HEK293 (cell line): Measurements from ENCODE around the gene SULT1C2.
"Not testable (repeated sequence)": the region's sequence is repeated elsewhere in the genome, so short reads cannot be mapped to it uniquely, and the experiment has no call there.

ENCODE experiments used
- CTCF ChIA-PET: fragments of 350-600 bp; formaldehyde crosslinking; extraction: SDS; loops from one replicate; lab custom pipeline; 2021; ENCODE audit warnings: antibody characterized with exemption; lab: Yijun Ruan, JAX
- POLR2A ChIA-PET: fragments of 300-600 bp; formaldehyde crosslinking; extraction: SDS; loops from one replicate; lab custom pipeline; 2020; ENCODE audit warnings: antibody characterized with exemption, inconsistent platforms; lab: Yijun Ruan, JAX
- H3K27ac ChIP-seq: fragments of 200-500 bp; sonication (Bioruptor generic); 2 replicates; pipeline ENCODE4 v1.5.1; 2014; ENCODE audit warnings: low read depth, low read length, control low read depth, inconsistent platforms; ENCODE audit errors: extremely low read depth
- H3K36me3 ChIP-seq, 2 experiments: fragments of 200-500 bp in 1 of 2; sonication (Bioruptor generic) in 1 of 2; 1 replicate in 1 of 2; 2 replicates in 1 of 2; pipeline ENCODE4 v1.5.1; 2014 to 2017; ENCODE audit warnings: inconsistent platforms in 2 of 2, low read length in 2 of 2; ENCODE audit not compliant: control insufficient read depth in 2 of 2, insufficient read depth in 1 of 2
- H3K4me1 ChIP-seq: fragments of 200-500 bp; sonication (Bioruptor generic); 2 replicates; pipeline ENCODE4 v1.5.1; 2014; ENCODE audit warnings: mild to moderate bottlenecking, low read length, inconsistent platforms; ENCODE audit not compliant: control insufficient read depth, insufficient read depth
- H3K4me3 ChIP-seq: 2 replicates; pipeline ENCODE4 v1.5.1; 2011; ENCODE audit warnings: low read depth, mild to moderate bottlenecking, control low read depth, low read length, moderate library complexity
- H3K9me3 ChIP-seq: fragments of 200-500 bp; sonication (Bioruptor generic); 2 replicates; pipeline ENCODE4 v1.5.1; 2014; ENCODE audit warnings: low read depth, low read length, inconsistent platforms; ENCODE audit not compliant: control insufficient read depth, insufficient read depth
- KLF16 ChIP-seq: fragments of 450-650 bp; formaldehyde crosslinking; IDR thresholded peaks from 2 replicates; pipeline ENCODE4 v1.5.1; 2017; ENCODE audit warnings: missing biosample characterization, missing genetic modification characterization
- REPIN1 ChIP-seq: fragments of 450-650 bp; formaldehyde crosslinking; IDR thresholded peaks from 2 replicates; pipeline ENCODE4 v1.5.1; 2017; ENCODE audit warnings: missing biosample characterization, missing genetic modification characterization, low read depth
- SP2 ChIP-seq: fragments of 450-650 bp; formaldehyde crosslinking; IDR thresholded peaks from 2 replicates; pipeline ENCODE4 v1.5.1; 2016; ENCODE audit warnings: missing biosample characterization, missing genetic modification characterization
- YY2 ChIP-seq: fragments of 450-650 bp; formaldehyde crosslinking; IDR thresholded peaks from 2 replicates; pipeline ENCODE4 v1.5.1; 2016; ENCODE audit warnings: missing biosample characterization, missing genetic modification characterization
- ZBTB8A ChIP-seq: fragments of 450-650 bp; formaldehyde crosslinking; IDR thresholded peaks from 2 replicates; pipeline ENCODE4 v1.5.1; 2016; ENCODE audit warnings: missing biosample characterization, missing genetic modification characterization
- ZFP41 ChIP-seq: fragments of 450-650 bp; formaldehyde crosslinking; IDR thresholded peaks from 2 replicates; pipeline ENCODE4 v1.5.1; 2016; ENCODE audit warnings: missing biosample characterization, missing genetic modification characterization, borderline replicate concordance
- ZIC2 ChIP-seq: fragments of 450-650 bp; formaldehyde crosslinking; IDR thresholded peaks from 2 replicates; pipeline ENCODE4 v1.5.1; 2016; ENCODE audit warnings: missing biosample characterization, missing genetic modification characterization
- ZNF10 ChIP-seq: fragments of 450-650 bp; formaldehyde crosslinking; IDR thresholded peaks from 2 replicates; pipeline ENCODE4 v1.5.1; 2017; ENCODE audit warnings: missing biosample characterization, missing genetic modification characterization
- ZNF114 ChIP-seq: fragments of 450-650 bp; formaldehyde crosslinking; IDR thresholded peaks from 2 replicates; pipeline ENCODE4 v1.5.0; 2017; ENCODE audit warnings: missing biosample characterization, missing genetic modification characterization
- ZNF146 ChIP-seq: fragments of 450-650 bp; formaldehyde crosslinking; IDR thresholded peaks from 2 replicates; pipeline ENCODE4 v1.5.1; 2016; ENCODE audit warnings: missing biosample characterization, missing genetic modification characterization
- ZNF214 ChIP-seq: fragments of 450-650 bp; formaldehyde crosslinking; IDR thresholded peaks from 2 replicates; pipeline ENCODE4 v1.5.1; 2017; ENCODE audit warnings: missing biosample characterization, mild to moderate bottlenecking, missing genetic modification characterization, borderline replicate concordance
- ZNF239 ChIP-seq: fragments of 450-650 bp; formaldehyde crosslinking; IDR thresholded peaks from 2 replicates; pipeline ENCODE4 v1.5.1; 2016; ENCODE audit warnings: missing biosample characterization, missing genetic modification characterization
- ZNF341 ChIP-seq: fragments of 450-650 bp; formaldehyde crosslinking; IDR thresholded peaks from 2 replicates; pipeline ENCODE4; 2016; ENCODE audit warnings: low read depth, missing biosample characterization, missing genetic modification characterization
- ZNF350 ChIP-seq: fragments of 450-650 bp; formaldehyde crosslinking; IDR thresholded peaks from 2 replicates; pipeline ENCODE4 v1.5.0; 2017; ENCODE audit warnings: missing biosample characterization, mild to moderate bottlenecking, missing genetic modification characterization
- ZNF433 ChIP-seq: fragments of 450-650 bp; formaldehyde crosslinking; IDR thresholded peaks from 2 replicates; pipeline ENCODE4 v1.5.1; 2016; ENCODE audit warnings: missing biosample characterization, missing genetic modification characterization, low read depth
- ZNF48 ChIP-seq: fragments of 450-650 bp; formaldehyde crosslinking; IDR thresholded peaks from 2 replicates; pipeline ENCODE4 v1.5.1; 2016; ENCODE audit warnings: missing biosample characterization, missing genetic modification characterization
- ZNF585B ChIP-seq: fragments of 450-650 bp; formaldehyde crosslinking; IDR thresholded peaks from 2 replicates; pipeline ENCODE4 v1.5.1; 2016; ENCODE audit warnings: missing biosample characterization, missing genetic modification characterization
- ZNF677 ChIP-seq: fragments of 450-650 bp; IDR thresholded peaks from 2 replicates; pipeline ENCODE4 v1.5.0; 2018; ENCODE audit warnings: missing biosample characterization, mild to moderate bottlenecking, missing genetic modification characterization, moderate library complexity
- ZNF747 ChIP-seq: fragments of 450-650 bp; formaldehyde crosslinking; IDR thresholded peaks from 2 replicates; pipeline ENCODE4 v1.5.1; 2016; ENCODE audit warnings: missing biosample characterization, missing genetic modification characterization
- ZNF777 ChIP-seq: fragments of 450-650 bp; formaldehyde crosslinking; IDR thresholded peaks from 2 replicates; pipeline ENCODE4 v1.5.1; 2017; ENCODE audit warnings: missing biosample characterization, missing genetic modification characterization, borderline replicate concordance
- ZNF792 ChIP-seq: fragments of 450-650 bp; formaldehyde crosslinking; IDR thresholded peaks from 2 replicates; pipeline ENCODE4 v1.5.1; 2016; ENCODE audit warnings: missing biosample characterization, missing genetic modification characterization
- TF ChIP-seq, protein P1 (sequence below): fragments of 450-650 bp; formaldehyde crosslinking; IDR thresholded peaks from 2 replicates; pipeline ENCODE4 v1.5.1; 2016; ENCODE audit warnings: missing biosample characterization, missing genetic modification characterization
- TF ChIP-seq, protein P2 (sequence below): fragments of 450-650 bp; formaldehyde crosslinking; IDR thresholded peaks from 2 replicates; pipeline ENCODE4 v1.5.1; 2016; ENCODE audit warnings: missing biosample characterization, missing genetic modification characterization
- TF ChIP-seq, protein P3 (sequence below): fragments of 450-650 bp; formaldehyde crosslinking; IDR thresholded peaks from 2 replicates; pipeline ENCODE4 v1.5.1; 2016; ENCODE audit warnings: missing biosample characterization, missing genetic modification characterization
- TF ChIP-seq, protein P4 (sequence below): fragments of 450-650 bp; formaldehyde crosslinking; IDR thresholded peaks from 2 replicates; pipeline ENCODE4 v1.5.1; 2017; ENCODE audit warnings: missing biosample characterization, missing genetic modification characterization

SULT1C2 gene

DNA sequence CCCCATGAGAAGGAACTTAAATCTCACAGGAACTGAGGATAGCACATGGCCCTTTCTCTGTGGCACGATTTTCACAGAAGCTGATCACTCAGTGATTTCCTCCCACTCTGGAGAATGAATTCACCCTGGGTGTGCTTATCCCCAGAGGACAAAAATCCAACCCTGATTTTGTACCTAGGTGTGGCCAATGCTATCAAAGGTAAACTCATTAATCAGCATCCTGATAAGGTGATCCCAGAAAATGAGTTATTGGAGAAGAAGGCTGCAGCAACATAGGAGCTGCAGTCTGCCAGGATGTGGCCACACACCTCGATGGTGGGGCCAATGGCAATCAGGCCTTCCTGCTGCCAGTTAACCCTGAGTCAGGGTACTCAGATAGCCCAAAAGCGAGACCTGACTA lies 8.2 kb upstream of the SULT1C2 start:
- no peak overlapping the region for H3K27ac ChIP-seq
- no peaks in the 10 kb centered on the region for H3K4me1 ChIP-seq
- ChIA-PET POLR2A (no interaction called here), CTCF (interaction anchor here (0.7 kb wide), 1 partner anchor 190 kb away, joined by 3 read pairs; no protein-coding TSS in a partner anchor)
- H3K9me3 ChIP-seq = no peaks in the 10 kb centered on the region
- TF ChIP-seq ZNF747 (no peak), ZFP41 (no peak), SP2 (tag by site-specific recombination) (no peak), ZNF114 (tag by site-specific recombination) (no peak), ZNF341 (tag by site-specific recombination) (no peak)
- H3K36me3 ChIP-seq = no peaks in the 10 kb centered on the region
- H3K4me3 ChIP-seq = no peak overlapping the region

DNA sequence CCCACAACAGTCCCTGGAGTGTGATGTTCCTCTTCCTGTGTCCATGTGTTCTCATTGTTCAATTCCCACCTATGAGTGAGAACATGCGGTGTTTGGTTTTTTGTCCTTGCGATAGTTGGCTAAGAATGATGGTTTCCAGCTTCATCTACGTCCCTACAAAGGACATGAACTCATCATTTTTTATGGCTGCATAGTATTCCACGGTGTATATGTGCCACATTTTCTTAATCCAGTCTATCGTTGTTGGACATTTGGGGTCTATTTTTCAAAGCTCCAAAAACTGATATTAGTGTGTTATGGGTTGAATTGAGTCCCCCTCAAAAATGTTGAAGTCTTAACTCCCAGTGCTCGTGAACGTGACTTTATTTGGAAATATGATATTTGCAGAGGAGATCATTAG lies 4.1 kb upstream of the SULT1C2 start:
- peak; percentile 72 for TF ChIP-seq ZNF146 (tag by site-specific recombination)
- H3K9me3 ChIP-seq, H3K36me3 ChIP-seq, H3K27ac ChIP-seq, H3K4me3 ChIP-seq, H3K4me1 ChIP-seq, CTCF ChIA-PET, POLR2A ChIA-PET: not testable (repeated sequence)

DNA sequence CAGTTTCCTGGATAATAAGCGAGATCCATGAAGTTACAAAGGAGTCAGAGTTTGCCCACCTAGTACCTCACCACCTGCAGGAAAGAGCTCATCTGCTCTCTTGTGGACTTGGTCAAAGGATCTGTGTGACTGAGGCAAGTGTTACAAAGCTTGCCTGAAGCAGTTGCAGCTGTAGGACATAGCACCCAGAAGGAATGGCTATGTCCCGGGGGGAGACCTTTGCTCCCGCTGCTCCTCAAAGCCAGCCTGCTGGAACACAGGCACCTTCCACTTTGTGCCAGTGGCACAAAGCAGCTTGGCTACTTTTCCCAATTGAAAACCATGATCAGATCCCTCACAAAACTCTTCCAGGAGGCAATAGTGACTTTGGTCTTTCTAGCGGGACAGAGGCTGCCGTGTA lies 3.1 kb upstream of the SULT1C2 start:
- Histone ChIP-seq H3K27ac (no peak overlapping the region), H3K4me3 (no peak overlapping the region), H3K36me3 (no peaks in the 10 kb centered on the region), H3K9me3 (no peaks in the 10 kb centered on the region), H3K4me1 (peaks cover 8% of the 10 kb centered on the region; the same call in 1 of the 2 replicates)
- TF ChIP-seq ZIC2 (tag by site-specific recombination) = no peak
- no peak for TF ChIP-seq ZNF433 (tag by site-specific recombination)
- TF ChIP-seq YY2 (tag by site-specific recombination) = no peak
- TF ChIP-seq ZNF585B = no peak
- TF ChIP-seq, protein P1, sequence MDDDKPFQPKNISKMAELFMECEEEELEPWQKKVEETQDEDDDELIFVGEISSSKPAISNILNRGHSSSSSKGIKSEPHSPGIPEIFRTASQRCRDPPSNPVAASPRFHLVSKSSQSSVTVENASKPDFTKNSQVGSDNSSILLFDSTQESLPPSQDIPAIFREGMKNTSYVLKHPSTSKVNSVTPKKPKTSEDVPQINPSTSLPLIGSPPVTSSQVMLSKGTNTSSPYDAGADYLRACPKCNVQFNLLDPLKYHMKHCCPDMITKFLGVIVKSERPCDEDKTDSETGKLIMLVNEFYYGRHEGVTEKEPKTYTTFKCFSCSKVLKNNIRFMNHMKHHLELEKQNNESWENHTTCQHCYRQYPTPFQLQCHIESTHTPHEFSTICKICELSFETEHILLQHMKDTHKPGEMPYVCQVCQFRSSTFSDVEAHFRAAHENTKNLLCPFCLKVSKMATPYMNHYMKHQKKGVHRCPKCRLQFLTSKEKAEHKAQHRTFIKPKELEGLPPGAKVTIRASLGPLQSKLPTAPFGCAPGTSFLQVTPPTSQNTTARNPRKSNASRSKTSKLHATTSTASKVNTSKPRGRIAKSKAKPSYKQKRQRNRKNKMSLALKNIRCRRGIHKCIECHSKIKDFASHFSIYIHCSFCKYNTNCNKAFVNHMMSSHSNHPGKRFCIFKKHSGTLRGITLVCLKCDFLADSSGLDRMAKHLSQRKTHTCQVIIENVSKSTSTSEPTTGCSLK (tag by site-specific recombination) = no peak
- TF ChIP-seq ZNF777 (tag by site-specific recombination) = no peak
- TF ChIP-seq ZNF214 (tag by site-specific recombination) = no peak
- no peak for TF ChIP-seq ZNF48 (tag by site-specific recombination)
- TF ChIP-seq, protein P2, sequence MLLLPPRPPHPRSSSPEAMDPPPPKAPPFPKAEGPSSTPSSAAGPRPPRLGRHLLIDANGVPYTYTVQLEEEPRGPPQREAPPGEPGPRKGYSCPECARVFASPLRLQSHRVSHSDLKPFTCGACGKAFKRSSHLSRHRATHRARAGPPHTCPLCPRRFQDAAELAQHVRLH = no peak
- ChIA-PET POLR2A (no interaction called here), CTCF (no interaction called here)

DNA sequence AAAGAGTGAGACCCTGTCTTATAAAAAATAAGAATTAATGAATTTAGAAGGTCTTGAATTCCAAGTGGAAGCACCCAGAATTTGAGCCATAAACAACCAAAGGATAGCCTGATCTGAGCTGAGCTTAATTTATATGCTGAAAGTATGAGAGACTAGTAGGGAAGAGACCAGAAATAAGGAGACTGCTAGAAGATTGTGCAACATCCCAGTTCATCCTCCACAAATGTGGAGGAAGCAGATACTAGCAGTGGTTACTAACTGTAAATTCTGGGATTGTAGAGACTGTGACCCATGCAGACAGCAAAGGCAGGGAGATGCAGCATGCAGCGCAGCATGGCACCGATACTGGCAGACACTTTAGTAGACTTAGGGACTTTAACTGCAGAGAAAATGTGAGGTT lies 1.5 kb upstream of the SULT1C2 start:
- Histone ChIP-seq H3K4me3 (no peak overlapping the region), H3K9me3 (no peaks in the 10 kb centered on the region), H3K36me3 (no peaks in the 10 kb centered on the region), H3K4me1 (peaks cover 8% of the 10 kb centered on the region; the same call in 1 of the 2 replicates), H3K27ac (no peak overlapping the region)
- ChIA-PET POLR2A (no interaction called here), CTCF (no interaction called here)
- TF ChIP-seq ZBTB8A (tag by site-specific recombination) (no peak), ZNF350 (tag by site-specific recombination) (no peak), SP2 (tag by site-specific recombination) (no peak), ZNF677 (tag by site-specific recombination) (no peak), ZNF792 (tag by site-specific recombination) (no peak), ZNF10 (tag by site-specific recombination) (no peak), KLF16 (tag by site-specific recombination) (no peak), REPIN1 (tag by site-specific recombination) (no peak), ZNF239 (tag by site-specific recombination) (no peak), YY2 (tag by site-specific recombination) (no peak)
- TF ChIP-seq, protein P3, sequence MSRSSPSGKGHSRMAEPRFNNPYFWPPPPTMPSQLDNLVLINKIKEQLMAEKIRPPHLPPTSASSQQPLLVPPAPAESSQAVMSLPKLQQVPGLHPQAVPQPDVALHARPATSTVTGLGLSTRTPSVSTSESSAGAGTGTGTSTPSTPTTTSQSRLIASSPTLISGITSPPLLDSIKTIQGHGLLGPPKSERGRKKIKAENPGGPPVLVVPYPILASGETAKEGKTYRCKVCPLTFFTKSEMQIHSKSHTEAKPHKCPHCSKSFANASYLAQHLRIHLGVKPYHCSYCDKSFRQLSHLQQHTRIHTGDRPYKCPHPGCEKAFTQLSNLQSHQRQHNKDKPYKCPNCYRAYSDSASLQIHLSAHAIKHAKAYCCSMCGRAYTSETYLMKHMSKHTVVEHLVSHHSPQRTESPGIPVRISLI (tag by site-specific recombination) = no peak
- TF ChIP-seq, protein P4, sequence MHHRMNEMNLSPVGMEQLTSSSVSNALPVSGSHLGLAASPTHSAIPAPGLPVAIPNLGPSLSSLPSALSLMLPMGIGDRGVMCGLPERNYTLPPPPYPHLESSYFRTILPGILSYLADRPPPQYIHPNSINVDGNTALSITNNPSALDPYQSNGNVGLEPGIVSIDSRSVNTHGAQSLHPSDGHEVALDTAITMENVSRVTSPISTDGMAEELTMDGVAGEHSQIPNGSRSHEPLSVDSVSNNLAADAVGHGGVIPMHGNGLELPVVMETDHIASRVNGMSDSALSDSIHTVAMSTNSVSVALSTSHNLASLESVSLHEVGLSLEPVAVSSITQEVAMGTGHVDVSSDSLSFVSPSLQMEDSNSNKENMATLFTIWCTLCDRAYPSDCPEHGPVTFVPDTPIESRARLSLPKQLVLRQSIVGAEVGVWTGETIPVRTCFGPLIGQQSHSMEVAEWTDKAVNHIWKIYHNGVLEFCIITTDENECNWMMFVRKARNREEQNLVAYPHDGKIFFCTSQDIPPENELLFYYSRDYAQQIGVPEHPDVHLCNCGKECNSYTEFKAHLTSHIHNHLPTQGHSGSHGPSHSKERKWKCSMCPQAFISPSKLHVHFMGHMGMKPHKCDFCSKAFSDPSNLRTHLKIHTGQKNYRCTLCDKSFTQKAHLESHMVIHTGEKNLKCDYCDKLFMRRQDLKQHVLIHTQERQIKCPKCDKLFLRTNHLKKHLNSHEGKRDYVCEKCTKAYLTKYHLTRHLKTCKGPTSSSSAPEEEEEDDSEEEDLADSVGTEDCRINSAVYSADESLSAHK (tag by site-specific recombination) = no peak
